Bronchial epithelial cell (primary cell): ENCODE data around the gene POLN. TPM values are rescaled to one million over a fixed set of nuclear protein-coding genes. Genes with fewer than 3 reads are reported as not detected.

ENCODE experiments used
- DNase-seq: peaks from one replicate; pipeline ENCODE4 v3.0.0-alpha.2; 2010; ENCODE audit warnings: low read depth
- FAIRE-seq: peaks from 2 replicates; lab custom pipeline; 2011; peaks lifted over from hg19 to GRCh38; lab: Jason Lieb, UNC
- H3K27me3 ChIP-seq: 2 replicates; pipeline ENCODE4 v1.5.1; 2011; ENCODE audit warnings: low read length; ENCODE audit not compliant: control insufficient read depth, insufficient read depth
- H3K36me3 ChIP-seq: 2 replicates; pipeline ENCODE4 v1.5.1; 2011; ENCODE audit warnings: low read length; ENCODE audit not compliant: control insufficient read depth, insufficient read depth
- H3K4me3 ChIP-seq: 2 replicates; pipeline ENCODE4 v1.5.1; 2011; ENCODE audit warnings: mild to moderate bottlenecking, low read depth, low read length, control low read depth
- total RNA-seq: library from RNA; depleted of rRNA; stranded (reverse); fragments of >200 nt; gene quantifications from 2 replicates; pipeline ENCODE4 v1.2.1, GENCODE V29; 2014
- TF ChIP-seq, protein P1 (sequence below): IDR thresholded peaks from 2 replicates; pipeline ENCODE4 v1.5.1; 2011; ENCODE audit warnings: mild to moderate bottlenecking, moderate library complexity, low read length, control low read depth, inconsistent platforms; ENCODE audit not compliant: insufficient read depth, severe bottlenecking

POLN gene
- total RNA-seq = 1.4 and 1.6 TPM in 2 replicates

DNA sequence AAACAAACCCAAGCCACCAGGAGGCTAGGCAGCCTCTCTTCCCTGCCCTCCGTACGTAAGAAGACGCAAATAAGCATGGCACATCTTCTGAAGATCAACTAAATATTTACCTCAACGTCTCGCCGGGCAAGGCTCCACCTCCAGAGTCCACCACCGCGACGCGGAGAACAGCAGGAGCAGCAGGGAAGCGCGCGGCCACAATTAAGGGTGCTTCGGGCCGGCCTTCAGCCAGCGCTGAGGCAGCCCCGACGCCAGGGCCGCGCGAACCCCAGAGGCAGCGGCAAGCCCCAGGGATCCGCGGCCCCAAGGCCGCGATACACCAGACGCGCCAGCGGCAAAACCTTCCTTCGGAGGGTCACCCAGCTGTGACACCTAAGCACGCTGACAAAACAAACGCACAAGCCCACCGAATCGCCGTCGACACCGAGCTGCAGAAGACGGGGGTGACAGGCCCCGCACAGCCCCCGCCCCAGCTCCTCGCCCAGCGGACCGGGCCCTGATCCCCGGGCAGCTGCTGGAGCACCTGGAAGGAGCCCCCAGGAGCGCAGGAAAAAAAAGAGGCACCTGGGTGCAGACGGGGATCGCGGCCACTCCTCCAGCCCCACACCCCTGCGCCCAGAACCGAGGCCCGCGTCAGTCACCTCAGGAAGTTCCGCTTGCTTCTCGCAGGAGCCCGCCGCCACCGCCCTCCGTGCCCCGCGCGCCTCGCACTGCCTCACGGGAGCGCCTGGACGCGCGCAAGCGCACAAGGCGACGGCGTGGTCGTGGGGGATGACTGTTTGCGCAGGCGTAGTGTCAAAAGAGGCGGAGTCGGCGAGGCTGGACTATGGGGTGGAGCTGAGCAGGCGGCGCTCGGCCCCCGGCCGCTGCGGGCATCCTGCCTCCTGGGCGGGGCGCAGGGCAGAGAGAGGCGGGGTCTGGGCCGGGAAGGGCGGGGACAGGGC, at the start of gene POLN, which contains the start of gene HAUS3:
Gene POLN (minus strand): TSS at position 712 of the 944 bp plus-strand sequence. CDS start 12,890 bp downstream, outside the sequence.
Gene HAUS3 (minus strand): TSS at position 712 of the 944 bp plus-strand sequence. CDS start 1,175 bp downstream, outside the sequence.
- no peaks in the 10 kb centered on the region for H3K27me3 ChIP-seq
- DNase-seq = peak; percentile 90
- H3K4me3 ChIP-seq = peak within 1 kb of the TSS; percentile 95
- no peak for FAIRE-seq
- TF ChIP-seq, protein P1, sequence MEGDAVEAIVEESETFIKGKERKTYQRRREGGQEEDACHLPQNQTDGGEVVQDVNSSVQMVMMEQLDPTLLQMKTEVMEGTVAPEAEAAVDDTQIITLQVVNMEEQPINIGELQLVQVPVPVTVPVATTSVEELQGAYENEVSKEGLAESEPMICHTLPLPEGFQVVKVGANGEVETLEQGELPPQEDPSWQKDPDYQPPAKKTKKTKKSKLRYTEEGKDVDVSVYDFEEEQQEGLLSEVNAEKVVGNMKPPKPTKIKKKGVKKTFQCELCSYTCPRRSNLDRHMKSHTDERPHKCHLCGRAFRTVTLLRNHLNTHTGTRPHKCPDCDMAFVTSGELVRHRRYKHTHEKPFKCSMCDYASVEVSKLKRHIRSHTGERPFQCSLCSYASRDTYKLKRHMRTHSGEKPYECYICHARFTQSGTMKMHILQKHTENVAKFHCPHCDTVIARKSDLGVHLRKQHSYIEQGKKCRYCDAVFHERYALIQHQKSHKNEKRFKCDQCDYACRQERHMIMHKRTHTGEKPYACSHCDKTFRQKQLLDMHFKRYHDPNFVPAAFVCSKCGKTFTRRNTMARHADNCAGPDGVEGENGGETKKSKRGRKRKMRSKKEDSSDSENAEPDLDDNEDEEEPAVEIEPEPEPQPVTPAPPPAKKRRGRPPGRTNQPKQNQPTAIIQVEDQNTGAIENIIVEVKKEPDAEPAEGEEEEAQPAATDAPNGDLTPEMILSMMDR = no peak
- H3K36me3 ChIP-seq = peaks cover 4% of the 10 kb centered on the region

DNA sequence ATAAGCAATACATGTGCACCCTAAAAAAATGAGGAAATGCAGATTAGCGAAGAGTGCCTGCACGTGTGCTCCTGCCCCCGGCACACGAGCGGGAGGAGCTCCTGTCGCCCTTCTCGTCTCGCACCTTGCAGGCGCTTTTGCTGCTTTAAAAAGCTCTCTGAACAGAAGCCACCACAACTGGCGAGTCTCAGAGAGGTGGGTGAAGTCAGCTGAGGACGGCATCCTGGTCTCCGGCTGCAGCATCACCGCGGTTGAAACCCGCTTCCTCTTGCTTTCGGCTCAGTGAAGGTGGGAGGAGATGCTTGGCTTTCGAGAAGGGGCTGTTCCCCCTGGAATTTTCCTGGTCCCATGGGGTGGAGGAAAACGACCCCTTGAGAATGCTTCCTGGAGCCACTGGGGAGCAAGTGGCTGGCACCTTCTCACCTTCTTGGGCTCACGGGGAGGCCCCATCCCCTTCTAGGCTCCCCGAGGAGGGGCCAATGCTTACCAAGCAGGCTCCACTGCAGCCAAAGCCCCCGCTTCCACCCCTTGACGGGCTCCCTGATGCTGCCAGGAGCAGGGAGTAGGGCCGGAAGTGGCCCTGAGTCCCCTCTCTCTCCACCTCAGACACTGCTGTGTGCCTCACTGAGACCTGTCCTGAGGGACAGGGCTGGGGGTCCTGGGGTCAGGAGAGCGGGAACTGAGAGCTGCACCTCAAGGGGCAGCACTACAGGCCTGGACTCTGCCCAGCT, 49.2 kb upstream of the POLN start:
- TF ChIP-seq, protein P1 = no peak
- FAIRE-seq = no peak
- no peak for DNase-seq
- Histone ChIP-seq H3K27me3 (no peaks in the 10 kb centered on the region), H3K36me3 (no peaks in the 10 kb centered on the region), H3K4me3 (no peak overlapping the region)

DNA sequence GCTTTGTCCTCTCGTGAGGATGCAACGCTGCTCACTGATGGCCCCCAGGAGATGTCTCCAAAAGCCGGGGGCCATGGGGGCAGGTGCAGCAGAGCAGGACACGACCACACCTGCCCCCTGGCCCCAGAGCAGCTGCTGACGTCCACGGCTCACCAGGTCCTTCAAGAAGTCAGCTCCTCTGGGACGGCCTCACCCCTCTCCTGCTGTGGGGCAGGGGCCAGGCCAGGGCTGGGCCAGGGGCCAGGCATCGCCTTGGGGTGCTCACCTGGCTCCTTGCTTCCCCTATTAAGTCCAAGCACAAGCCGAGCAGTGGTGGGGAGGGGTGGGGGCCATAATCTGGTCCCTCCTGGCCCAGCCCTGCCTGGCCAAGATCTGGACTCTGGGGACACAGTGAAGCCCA, 48.6 kb upstream of the POLN start:
- Histone ChIP-seq H3K27me3 (no peaks in the 10 kb centered on the region), H3K4me3 (no peak overlapping the region), H3K36me3 (no peaks in the 10 kb centered on the region)
- TF ChIP-seq, protein P1 = no peak
- no peak for FAIRE-seq
- no peak for DNase-seq

DNA sequence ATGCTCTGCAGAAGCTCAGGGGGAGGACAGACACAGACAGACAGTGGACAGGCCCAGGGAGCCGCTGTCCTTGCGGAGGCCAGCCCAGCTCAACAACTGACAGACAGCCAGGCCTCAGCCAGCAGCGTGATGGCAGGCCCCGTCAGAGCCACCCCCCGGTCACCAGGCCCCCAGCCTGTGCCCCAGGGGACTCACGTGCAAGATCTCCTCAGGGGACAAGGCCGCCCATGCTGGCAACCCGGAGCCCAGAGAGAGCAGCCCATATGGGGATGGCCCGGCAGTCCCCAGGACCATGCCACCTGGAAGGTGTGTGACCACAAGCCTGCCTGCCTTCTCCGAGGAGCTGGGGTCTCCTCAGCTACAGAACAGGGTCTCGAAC, 48.0 kb upstream of the POLN start:
- TF ChIP-seq, protein P1 = no peak
- DNase-seq = no peak
- no peaks in the 10 kb centered on the region for H3K36me3 ChIP-seq
- no peaks in the 10 kb centered on the region for H3K27me3 ChIP-seq
- no peak overlapping the region for H3K4me3 ChIP-seq
- no peak for FAIRE-seq

DNA sequence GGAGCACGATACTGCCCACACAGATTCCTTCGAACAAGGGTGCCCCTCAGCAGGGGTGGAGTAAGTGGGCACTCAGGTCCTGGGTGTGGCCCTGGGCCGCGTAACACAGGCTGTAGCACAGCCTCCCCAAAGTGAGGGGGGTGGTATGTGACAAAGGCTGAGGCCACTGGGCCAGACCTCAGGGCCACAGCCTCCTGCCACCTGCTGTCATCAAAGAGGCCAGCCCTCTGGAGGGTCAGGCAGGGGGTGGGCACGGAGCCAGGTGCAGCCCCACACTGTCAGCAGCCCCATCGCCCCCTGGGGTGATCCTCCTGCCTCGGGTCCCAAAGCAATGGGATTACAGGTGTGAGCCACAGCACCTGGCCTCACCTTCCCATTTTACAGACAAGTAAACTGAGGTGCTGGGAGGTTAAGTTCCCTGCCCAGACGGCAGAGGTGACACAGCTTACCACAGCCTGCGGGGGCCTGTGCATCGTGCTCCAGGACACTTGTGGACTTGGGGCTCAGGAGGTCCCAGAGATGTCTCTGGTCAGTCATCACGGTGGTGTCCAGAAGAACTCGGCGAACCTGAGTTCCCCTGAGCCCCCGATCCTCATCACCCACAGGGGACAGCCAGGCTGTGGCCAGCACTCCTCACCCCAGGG, 47.5 kb upstream of the POLN start:
- peaks cover 2% of the 10 kb centered on the region for H3K27me3 ChIP-seq
- no peak for FAIRE-seq
- TF ChIP-seq, protein P1 = no peak
- DNase-seq = no peak
- no peak overlapping the region for H3K4me3 ChIP-seq
- no peaks in the 10 kb centered on the region for H3K36me3 ChIP-seq
